LNCAP (cell line): Measurements from ENCODE around the gene GPR4.

ENCODE experiments used
- CTCF ChIP-seq: fragments of 450-650 bp; IDR thresholded peaks from 2 replicates; pipeline ENCODE4 v1.5.1; 2017; ENCODE audit warnings: mild to moderate bottlenecking

GPR4 gene

GRCh38 chr19:45577111-45577905 is 24.7 kb downstream of the GPR4 start:
- no peak for TF ChIP-seq CTCF

GRCh38 chr19:45576682-45577081 is 25.3 kb downstream of the GPR4 start:
- no peak for TF ChIP-seq CTCF

- TF ChIP-seq CTCF, result no peak
Observed at GRCh38 chr19:45575216-45575615, 26.8 kb downstream of the GPR4 start.

- TF ChIP-seq CTCF, result no peak
Observed at GRCh38 chr19:45574526-45574925, 27.5 kb downstream of the GPR4 start.

GRCh38 chr19:45571457-45572220 is 30.4 kb downstream of the GPR4 start:
- TF ChIP-seq CTCF, result no peak

GRCh38 chr19:45569619-45570421 is 32.2 kb downstream of the GPR4 start:
- no peak; the same call in 1 of the 2 replicates for TF ChIP-seq CTCF

- no peak for TF ChIP-seq CTCF
Observed at GRCh38 chr19:45568732-45569131, 33.3 kb downstream of the GPR4 start.
